NCI-H2171 treated with DMSO at 0.1 percent for 48 hours (cell line): Measurements from ENCODE around the gene PTK7.
"Not testable (repeated sequence)": the region's sequence is repeated elsewhere in the genome, so short reads cannot be mapped to it uniquely, and the experiment has no call there.

Experiments used
- DNase-seq: peaks from one replicate; lab custom pipeline; 2025; lab: John Stamatoyannopoulos, UW

The PTK7 gene

GRCh38 chr6:43075670-43076463, at the start of gene PTK7:
Gene PTK7, plus strand, starts transcription at chr6:43076314. Its CDS starts 175 bp downstream, at chr6:43076489.
- DNase-seq: peak; percentile 80

- DNase-seq: no peak
These were observed 49.7 kb upstream of the PTK7 start for GRCh38 chr6:43026365-43026764.

DNA sequence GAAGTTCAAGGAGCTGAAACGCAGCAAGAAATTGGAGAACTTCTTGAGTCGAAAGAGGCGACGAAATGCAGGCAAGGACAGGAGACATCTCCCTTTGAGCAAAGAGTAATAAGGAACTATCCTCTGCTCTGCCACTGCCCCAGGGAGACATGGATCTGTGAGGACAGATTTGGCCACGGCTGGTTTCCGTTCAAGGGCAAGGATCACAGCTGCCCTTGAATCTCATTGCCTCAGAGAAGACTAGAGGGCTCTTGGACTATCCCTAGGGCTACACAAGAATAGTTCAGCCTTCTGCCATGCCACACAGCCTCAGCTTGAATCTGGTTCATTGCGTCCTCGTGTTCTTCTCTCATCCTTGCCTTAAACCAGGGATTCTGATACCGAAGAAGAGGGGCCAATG, 47.0 kb upstream of the PTK7 start:
- DNase-seq: no peak

DNA sequence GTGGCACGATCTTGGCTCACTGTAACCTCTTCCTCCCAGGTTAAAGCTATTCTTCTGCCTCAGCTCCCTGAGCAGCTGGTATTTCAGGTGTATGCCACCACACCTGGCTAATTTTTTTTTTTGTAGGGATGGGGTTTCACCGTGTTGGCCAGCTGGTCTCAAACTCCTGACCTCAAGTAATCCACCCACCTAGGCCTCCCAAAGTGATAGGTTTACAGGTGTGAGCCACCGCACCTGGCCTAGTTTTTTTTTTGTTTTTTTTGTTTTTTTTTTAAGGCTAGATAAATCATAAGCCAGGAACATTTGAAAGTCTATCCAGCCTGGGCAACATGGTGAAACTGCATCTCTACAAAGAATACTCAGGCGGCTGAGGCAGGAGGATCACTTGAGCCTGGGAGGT, 43.8 kb upstream of the PTK7 start:
- DNase-seq: peak; percentile 14

- DNase-seq: no peak
These were observed 42.5 kb upstream of the PTK7 start for GRCh38 chr6:43033496-43034189.

DNA sequence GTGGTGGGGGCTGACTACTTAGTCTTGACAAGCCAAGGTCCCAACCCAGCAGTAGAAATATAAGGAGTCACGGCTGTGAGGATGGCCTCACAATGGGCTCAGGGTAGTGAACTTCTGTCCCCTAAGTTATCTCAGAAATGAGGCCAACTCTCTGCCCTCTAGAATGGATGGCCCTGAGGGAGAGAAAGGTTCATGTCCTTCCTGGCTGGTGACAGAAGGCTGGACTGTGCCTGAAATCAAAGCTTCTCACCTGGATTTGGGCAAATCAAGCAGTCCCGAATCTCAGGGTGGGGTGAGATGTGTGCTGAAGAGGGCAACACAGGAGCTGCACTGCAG, 42.0 kb upstream of the PTK7 start:
- no peak for DNase-seq

DNA sequence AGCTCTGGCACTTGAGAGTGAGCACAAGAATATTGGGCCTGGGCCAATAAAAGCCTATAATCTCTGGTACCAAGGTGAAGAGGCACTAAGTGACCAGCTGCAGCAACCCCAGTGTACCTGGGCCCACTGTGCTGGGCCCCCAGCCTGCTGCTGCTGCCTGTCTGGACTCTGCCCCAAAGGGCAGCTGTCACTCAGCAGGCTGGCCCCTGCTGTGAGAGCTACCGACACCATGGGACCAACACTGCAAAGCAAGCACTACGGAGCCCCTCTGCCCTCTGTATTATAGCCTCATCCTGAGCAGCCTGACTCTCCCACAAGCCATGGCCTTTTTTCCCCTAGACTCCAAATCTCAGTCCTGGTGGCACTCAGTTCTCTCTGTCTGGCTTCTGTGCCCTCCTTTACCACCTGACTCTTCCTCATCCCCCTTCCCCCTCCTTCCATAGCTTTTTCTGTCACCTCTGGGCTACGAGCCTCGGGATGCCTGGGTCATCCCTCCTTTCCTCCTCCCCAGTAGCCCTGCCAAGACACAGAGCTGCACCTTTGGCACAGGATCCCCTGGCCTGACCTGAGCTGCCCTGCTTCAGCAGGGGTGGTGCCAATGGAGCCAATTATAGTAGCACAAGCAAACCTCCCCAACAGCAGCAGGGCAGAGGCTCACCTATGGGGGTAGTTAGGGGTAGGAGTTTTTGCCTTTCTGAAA, 40.5 kb upstream of the PTK7 start:
- DNase-seq: no peak

GRCh38 chr6:43036712-43037111, 39.4 kb upstream of the PTK7 start:
- no peak for DNase-seq

DNA sequence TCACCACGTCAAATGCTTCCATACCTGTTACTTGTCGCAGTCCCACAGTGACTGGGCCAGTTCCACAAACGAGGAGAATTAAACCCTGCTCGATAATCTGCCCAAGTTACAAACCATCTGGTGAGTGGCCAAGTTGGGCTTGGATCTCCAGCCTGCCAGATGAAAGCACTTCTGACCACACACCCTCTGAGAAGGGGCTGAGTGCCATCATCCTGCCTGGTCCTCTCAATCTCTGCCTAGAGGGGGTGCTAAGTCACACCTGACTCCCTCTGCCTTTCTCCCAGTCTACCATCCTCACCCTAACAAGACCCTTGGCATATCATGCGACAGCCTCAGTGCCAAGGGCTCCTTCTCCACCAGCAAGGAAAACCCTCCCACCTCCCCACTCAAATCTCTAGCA, 38.9 kb upstream of the PTK7 start:
- no peak for DNase-seq

DNA sequence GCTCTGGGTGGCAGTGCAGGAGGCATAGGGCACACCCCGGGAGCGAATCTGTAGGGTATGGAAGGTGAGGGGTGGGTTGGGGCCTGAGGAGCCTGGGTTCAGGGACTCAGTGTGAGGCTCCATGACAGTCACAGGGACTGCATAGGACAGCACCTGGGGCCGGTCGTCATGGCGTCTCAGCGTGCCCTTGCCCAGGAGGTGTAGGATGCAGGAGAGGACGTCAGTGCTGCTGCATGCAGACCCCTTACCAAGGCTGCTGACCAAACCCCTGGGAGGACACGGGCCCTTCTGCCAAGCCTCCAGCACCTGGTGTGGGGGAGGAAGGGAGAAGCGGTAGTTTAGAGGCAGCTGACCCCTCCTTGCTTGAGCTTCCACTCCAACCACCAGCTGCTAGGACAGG, 38.4 kb upstream of the PTK7 start:
- no peak for DNase-seq

GRCh38 chr6:43038727-43039126, 37.4 kb upstream of the PTK7 start:
- no peak for DNase-seq

DNA sequence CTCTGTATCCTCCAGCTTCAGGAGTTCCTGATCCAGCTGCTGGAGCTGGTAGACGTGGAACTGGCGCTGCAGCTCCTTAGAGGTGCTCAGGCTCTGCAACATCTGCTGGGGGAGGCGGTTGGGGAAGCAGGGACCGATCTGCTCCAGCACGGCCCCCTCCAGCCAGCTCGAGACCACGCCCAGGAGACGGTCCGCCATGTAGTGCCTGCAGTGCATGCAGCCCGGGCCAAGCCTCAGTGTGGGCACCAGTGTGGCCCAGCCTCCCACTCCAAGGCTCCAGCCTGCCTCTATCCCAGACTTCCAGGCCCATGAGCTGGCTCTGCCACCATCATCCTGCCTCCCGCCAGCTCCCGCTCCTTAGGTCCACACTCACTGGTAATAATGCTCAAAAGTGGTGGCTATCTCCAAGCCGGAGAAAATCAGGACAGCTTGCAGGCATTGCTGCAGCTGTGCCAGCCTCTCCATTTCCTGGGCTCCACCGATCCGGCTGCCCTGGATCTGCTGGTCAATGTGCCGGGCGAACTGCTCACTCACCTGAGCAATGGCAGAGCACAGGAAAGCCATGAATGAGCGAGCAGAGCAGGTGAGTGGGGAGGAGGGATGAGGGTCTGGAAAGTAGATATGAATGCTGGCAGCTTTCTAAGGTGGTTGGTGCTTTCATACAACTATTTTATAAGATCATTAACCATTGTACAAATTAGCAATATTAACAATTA, 35.4 kb upstream of the PTK7 start:
- no peak for DNase-seq

DNA sequence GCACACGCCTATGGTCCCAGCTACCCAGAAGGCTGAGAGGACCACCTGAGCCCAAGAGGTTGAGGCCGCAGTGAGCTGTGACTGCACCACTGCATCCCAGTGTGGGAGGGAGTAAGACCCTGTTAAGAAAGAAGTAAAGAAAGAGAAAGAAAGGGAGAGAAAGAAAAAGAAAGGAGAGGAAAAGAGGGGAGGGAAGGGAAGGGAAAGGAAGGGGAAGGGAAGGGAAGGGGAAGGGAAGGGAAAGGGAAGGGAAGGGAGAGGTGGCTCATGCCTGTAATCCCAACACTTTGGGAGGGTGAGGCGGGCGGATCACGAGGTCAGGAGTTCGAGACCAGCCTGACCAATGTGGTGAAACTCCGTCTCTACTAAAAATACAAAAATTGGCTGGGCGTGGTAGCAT, 34.6 kb upstream of the PTK7 start:
- not testable (repeated sequence) for DNase-seq

DNA sequence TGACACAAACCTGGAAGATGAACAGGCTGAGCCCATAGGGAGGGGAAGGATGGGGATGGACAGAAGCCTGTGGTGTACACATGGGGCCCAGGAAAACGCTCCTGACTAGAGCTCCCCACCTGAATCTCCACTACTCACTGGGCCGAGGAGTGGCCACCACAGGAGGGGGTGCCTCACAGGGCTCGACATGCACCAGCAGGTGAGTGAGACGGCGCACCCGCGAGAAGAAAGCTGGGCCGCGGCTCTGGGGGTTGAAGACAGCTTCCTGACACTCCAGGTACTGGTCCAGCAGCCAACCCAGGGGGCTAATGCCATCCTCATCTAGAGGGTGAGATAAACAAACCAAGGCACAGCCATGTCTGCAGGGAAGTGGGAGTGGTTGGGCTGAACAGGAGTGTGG, 32.8 kb upstream of the PTK7 start:
- no peak for DNase-seq

DNA sequence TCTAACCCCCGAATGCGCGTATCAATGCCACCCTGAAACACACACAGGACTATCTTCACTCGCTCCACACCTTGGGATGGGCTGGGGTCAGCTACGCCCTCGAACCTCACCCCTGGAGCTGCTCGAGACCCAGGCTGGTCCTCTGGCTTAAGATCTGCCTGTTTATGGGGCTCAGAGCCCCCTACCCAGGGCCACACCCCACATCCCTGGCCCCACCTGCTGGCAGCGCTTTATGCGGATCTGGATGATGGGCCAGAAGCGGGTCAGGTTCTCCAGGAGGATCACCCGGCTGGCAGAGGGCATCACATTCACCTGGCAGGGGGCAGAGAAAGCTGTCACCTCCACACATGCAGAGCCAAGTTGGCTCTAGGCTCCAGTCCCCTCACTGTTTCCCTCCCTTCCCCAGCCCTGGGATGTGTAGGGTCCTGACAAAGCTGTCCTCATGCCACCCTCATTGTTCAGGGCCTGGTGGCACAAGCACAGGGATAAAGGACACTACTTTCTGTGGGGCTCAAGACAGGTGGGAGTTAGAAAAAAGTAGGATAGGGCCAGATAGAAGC, 30.7 kb upstream of the PTK7 start:
- DNase-seq: no peak

DNA sequence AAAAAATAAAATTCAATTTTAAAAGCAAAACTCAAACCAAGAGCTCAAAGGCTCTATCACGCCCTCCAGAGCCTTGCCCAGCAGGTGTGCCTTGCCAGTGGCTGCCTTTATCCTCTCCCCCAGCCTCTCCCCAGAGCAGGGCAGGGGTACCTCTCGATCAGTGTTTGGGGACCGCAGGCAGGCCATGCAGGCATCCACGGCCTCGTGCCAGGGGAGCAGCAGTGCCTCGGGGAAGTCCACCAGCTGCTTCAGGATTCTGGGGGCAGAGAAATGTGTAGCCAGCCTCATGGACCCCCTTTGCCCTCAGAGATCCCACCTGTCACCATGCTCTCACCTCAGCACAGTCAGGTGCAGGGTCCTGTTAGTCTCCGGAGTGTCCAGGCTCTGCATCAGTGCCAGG, 28.1 kb upstream of the PTK7 start:
- no peak for DNase-seq

GRCh38 chr6:43050981-43051380, 25.1 kb upstream of the PTK7 start:
- DNase-seq: no peak

DNA sequence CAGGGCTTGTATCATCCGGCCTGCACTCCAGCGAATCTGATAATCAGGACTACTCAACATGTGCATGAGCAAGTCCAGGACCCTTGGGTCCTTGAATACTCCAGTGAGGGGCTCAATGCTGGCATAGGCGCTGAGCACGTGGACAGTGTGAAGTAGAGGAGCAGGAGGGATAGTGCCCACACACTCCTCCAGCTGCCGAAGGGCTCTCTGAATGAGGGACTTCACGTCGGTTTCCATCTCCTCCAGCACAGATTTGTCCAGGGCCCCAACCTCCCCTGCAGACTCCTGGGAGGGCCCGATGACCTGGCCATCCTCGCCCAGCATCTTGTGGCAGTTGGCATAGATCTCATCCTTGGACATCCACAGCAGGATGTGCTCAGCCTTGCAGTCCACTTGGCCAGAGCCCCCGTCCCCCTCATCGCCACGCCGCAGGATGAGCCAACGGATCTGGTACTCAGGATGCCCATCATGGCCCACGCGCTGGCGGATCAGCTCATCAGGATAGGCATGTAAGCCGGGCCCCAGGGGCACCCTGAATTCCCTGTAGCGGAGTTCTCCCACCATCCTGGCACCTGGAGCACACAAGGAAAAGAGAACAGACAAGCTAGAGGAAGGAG, 23.8 kb upstream of the PTK7 start:
- no peak for DNase-seq

GRCh38 chr6:43052842-43053544, 23.1 kb upstream of the PTK7 start:
- DNase-seq: peak; percentile 8

GRCh38 chr6:43053545-43054205, 22.4 kb upstream of the PTK7 start, which contains the start of gene CUL7:
Gene CUL7, minus strand, starts transcription at chr6:43053851. Its CDS starts 1,063 bp downstream, at chr6:43052788.
- peak; percentile 97 for DNase-seq
